K562 (cell line): ENCODE data around the gene RELA. TPM values are rescaled to one million over a fixed set of nuclear protein-coding genes. Genes with fewer than 3 reads are reported as not detected.

Experiments
- EHMT2 ChIP-seq: fragments of 450-650 bp; IDR thresholded peaks from 2 replicates; pipeline ENCODE4 v1.6.1; 2018; ENCODE audit warnings: antibody characterized with exemption
- ETS2 ChIP-seq: IDR thresholded peaks from 2 replicates; pipeline ENCODE4 v1.6.1; 2016; ENCODE audit warnings: borderline replicate concordance, missing genetic modification characterization, mild to moderate bottlenecking, moderate library complexity, missing compliant biosample characterization; ENCODE audit not compliant: poor library complexity, severe bottlenecking
- FOXJ3 ChIP-seq: sonication (generic); formaldehyde crosslinking; IDR thresholded peaks from 2 replicates; pipeline ENCODE4 v1.4.0; 2020; ENCODE audit warnings: mild to moderate bottlenecking, missing genetic modification reagents
- GATAD2B ChIP-seq: fragments of 450-650 bp; IDR thresholded peaks from 2 replicates; pipeline ENCODE4 v1.6.1; 2017; ENCODE audit warnings: mild to moderate bottlenecking, borderline replicate concordance
- KHSRP ChIP-seq: fragments of 450-650 bp; IDR thresholded peaks from 2 replicates; pipeline ENCODE4 v1.6.1; 2017
- KLF13 ChIP-seq: fragments of 450-650 bp; IDR thresholded peaks from 2 replicates; pipeline ENCODE4 v1.6.1; 2016; ENCODE audit warnings: missing genetic modification characterization, low read depth, mild to moderate bottlenecking, missing compliant biosample characterization, moderate library complexity, borderline replicate concordance
- LEF1 ChIP-seq: fragments of 450-650 bp; IDR thresholded peaks from 2 replicates; pipeline ENCODE4 v1.6.1; 2016; ENCODE audit warnings: mild to moderate bottlenecking
- MED1 ChIP-seq: sonication (generic); formaldehyde crosslinking; IDR thresholded peaks from 2 replicates; pipeline ENCODE4 v1.8.1; 2023; ENCODE audit warnings: missing genetic modification reagents, borderline replicate concordance
- MTA3 ChIP-seq: fragments of 450-650 bp; formaldehyde crosslinking; IDR thresholded peaks from 2 replicates; pipeline ENCODE4 v1.6.1; 2017; ENCODE audit warnings: mild to moderate bottlenecking, borderline replicate concordance
- NR2C2 ChIP-seq, 2 experiments: fragments of 200-800 bp in 1 of 2; sonication (Bioruptor generic) in 1 of 2; sonication (generic) in 1 of 2; formaldehyde crosslinking in 1 of 2; IDR thresholded peaks; 2 replicates each; pipeline versions ENCODE4 v1.6.1 to v1.8.0; 2016 to 2022; ENCODE audit warnings: mild to moderate bottlenecking in 1 of 2, missing compliant biosample characterization in 1 of 2, missing genetic modification characterization in 1 of 2, missing genetic modification reagents in 1 of 2
- ZBTB49 ChIP-seq: sonication (generic); formaldehyde crosslinking; IDR thresholded peaks from 2 replicates; pipeline ENCODE4 v1.8.0; 2022; ENCODE audit warnings: missing genetic modification reagents, mild to moderate bottlenecking, borderline replicate concordance
- ZNF197 ChIP-seq: fragments of 200-800 bp; sonication (Bioruptor generic); IDR thresholded peaks from 2 replicates; pipeline ENCODE4 v1.6.1; 2016; ENCODE audit warnings: low read depth, missing genetic modification characterization, missing compliant biosample characterization
- ZNF699 ChIP-seq: fragments of 250-450 bp; sonication (Bioruptor Pico); IDR thresholded peaks from 2 replicates; pipeline ENCODE4 v1.8.0; 2021; ENCODE audit warnings: mild to moderate bottlenecking, moderate library complexity; ENCODE audit not compliant: insufficient replicate concordance
- polyA plus RNA-seq, 8 experiments: library from polyadenylated mRNA; depleted of rRNA in 4 of 8; stranded (reverse) in 5 of 8; unstranded in 3 of 8; fragments of >200 nt; fragmentation: Nextera tagmentation in 2 of 8; fragmentation: Illumina TruSeq in 1 of 8; extraction: Ambion mirVana in 2 of 8; extraction: Trizol in 1 of 8; gene quantifications; 2 replicates each; pipeline versions ENCODE4 v1.2.1 to v1.2.3, GENCODE V29; 2011 to 2014; ENCODE audit warnings: inconsistent platforms in 1 of 8, missing spikeins in 1 of 8
- total RNA-seq, 7 experiments: library from RNA; depleted of rRNA in 6 of 7; stranded (reverse); fragments of >200 nt in 6 of 7; fragmentation: Illumina TruSeq in 2 of 7; extraction: Trizol in 2 of 7; gene quantifications; 2 replicates each; pipeline versions ENCODE4 v1.2.1 to v1.2.3, GENCODE V29; 2011 to 2021; ENCODE audit warnings: low replicate concordance in 1 of 7
- TF ChIP-seq, protein P1 (sequence below): sonication (generic); formaldehyde crosslinking; IDR thresholded peaks from 2 replicates; pipeline ENCODE4 v1.8.0; 2022; ENCODE audit warnings: missing genetic modification reagents, mild to moderate bottlenecking, borderline replicate concordance
- TF ChIP-seq, protein P2 (sequence below), 3 experiments: fragments of 200-800 bp in 1 of 3; sonication (Bioruptor generic) in 1 of 3; sonication (generic) in 1 of 3; formaldehyde crosslinking in 1 of 3; IDR thresholded peaks; 2 replicates each; pipeline versions ENCODE4 v1.6.1 to v1.8.0; 2016 to 2022; ENCODE audit warnings: mild to moderate bottlenecking in 2 of 3, missing compliant biosample characterization in 2 of 3, missing genetic modification characterization in 2 of 3, missing genetic modification reagents in 1 of 3

Gene RELA
- total and polyA plus RNA-seq, 9 of the 15 experiments (the other 6 are each of a cell fraction or from before 2014, with no cell fraction given): 6.0 to 67.4 (median 20.6) TPM

DNA sequence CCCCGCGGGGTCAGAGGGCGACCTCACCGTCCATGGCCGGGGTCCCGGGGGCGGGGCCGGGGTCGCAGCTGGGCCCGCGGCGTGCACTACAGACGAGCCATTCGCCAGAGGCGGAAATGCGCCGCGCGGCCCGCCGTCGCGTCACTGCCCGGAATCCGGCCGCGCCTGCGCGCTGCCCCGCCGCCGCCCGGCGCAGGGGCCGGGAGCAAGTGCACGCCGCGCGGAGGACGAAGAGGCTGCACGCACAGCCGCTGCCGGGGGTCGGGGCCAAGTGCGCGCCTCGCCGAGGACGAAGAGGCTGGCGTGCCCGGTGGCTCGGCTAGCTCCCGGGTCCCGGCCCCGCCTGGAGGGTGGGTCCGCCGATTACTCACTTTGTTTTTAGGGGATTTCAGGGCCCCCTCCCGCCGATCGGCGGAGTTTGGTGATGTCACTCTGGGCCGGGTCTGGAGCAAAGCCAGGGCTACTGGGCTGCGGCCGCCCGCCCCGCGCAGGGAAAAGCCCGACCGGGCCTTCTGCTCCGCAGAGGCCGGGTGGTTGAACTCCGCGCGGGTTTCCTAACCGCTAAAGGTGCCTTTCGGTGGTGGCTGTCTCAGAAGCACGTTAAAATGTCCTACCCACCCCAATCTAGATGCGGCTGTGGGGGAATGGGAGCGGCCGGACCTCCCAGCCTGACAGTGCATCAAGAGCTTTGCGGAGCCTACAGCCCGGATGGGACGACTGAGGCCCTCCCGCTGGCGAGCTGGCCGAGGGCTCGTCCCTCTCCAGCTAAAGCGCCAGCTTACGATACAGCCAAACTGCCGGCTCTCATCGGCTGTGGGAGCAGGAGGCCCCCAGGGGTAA lies at the start of gene RELA (continued):
- TF ChIP-seq ETS2 (tag) (no peak), ZNF699 (CRISPR knock-in tag) (no peak), KHSRP (no peak), LEF1 (no peak), MTA3 (peak; percentile 49; the same call in 1 of the 2 replicates), GATAD2B (peak; percentile 76), EHMT2 (no peak), NR2C2 (CRISPR knock-in tag; IDR thresholded peaks at IDR 0.05) (peak; percentile 3; the same call in 1 of the 2 replicates), NR2C2 (tag; IDR thresholded peaks at IDR 0.05) (peak; percentile 83), KLF13 (tag) (0 out of 2 replicates have a peak, but pooled peaks have one; percentile 13), ZBTB49 (CRISPR knock-in tag) (no peak), FOXJ3 (CRISPR knock-in tag) (no peak), MED1 (no peak), ZNF197 (CRISPR knock-in tag) (no peak)
- TF ChIP-seq, protein P1, sequence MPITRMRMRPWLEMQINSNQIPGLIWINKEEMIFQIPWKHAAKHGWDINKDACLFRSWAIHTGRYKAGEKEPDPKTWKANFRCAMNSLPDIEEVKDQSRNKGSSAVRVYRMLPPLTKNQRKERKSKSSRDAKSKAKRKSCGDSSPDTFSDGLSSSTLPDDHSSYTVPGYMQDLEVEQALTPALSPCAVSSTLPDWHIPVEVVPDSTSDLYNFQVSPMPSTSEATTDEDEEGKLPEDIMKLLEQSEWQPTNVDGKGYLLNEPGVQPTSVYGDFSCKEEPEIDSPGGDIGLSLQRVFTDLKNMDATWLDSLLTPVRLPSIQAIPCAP (CRISPR knock-in tag): no peak
- TF ChIP-seq, protein P2, sequence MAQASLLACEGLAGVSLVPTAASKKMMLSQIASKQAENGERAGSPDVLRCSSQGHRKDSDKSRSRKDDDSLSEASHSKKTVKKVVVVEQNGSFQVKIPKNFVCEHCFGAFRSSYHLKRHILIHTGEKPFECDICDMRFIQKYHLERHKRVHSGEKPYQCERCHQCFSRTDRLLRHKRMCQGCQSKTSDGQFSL (CRISPR knock-in tag; IDR thresholded peaks at IDR 0.05): peak; percentile 35
- TF ChIP-seq, protein P2 (tag; IDR thresholded peaks at IDR 0.05): no peak
